Subcutaneous abdominal adipose tissue (tissue), 5 donors: ENCODE results near the gene RNF32.
A peak's percentile ranks its signal among the peaks of the same experiment; 100 is the strongest.
"Not testable (repeated sequence)": the region's sequence is repeated elsewhere in the genome, so short reads cannot be mapped to it uniquely, and the experiment has no call there.

Experiments
- H3K27ac ChIP-seq: one replicate; pipeline ENCODE4 v1.7.0; 2013; ENCODE audit warnings: low read depth, mild to moderate bottlenecking, inconsistent platforms, low read length, moderate library complexity
- H3K27me3 ChIP-seq, 5 donors: one replicate each; pipeline ENCODE4 v1.7.0; 2013; ENCODE audit warnings: low read length in 5 of 5, inconsistent platforms in 1 of 5; ENCODE audit not compliant: control insufficient read depth in 5 of 5, insufficient read depth in 4 of 5
- H3K36me3 ChIP-seq, 5 donors: one replicate each; pipeline ENCODE4 v1.7.0; 2013; ENCODE audit warnings: low read length in 5 of 5; ENCODE audit not compliant: control insufficient read depth in 5 of 5, insufficient read depth in 5 of 5
- H3K4me1 ChIP-seq, 5 donors: one replicate each; pipeline ENCODE4 v1.7.0; 2013; ENCODE audit warnings: low read length in 5 of 5, mild to moderate bottlenecking in 3 of 5, moderate library complexity in 1 of 5; ENCODE audit not compliant: control insufficient read depth in 5 of 5, insufficient read depth in 5 of 5
- H3K4me3 ChIP-seq, 5 donors: one replicate each; pipeline ENCODE4 v1.7.0; 2013; ENCODE audit warnings: low read length in 5 of 5, low read depth in 1 of 5
- H3K9ac ChIP-seq, 5 donors: one replicate each; pipeline ENCODE4 v1.7.0; 2013; ENCODE audit warnings: low read length in 5 of 5, mild to moderate bottlenecking in 4 of 5, moderate library complexity in 3 of 5
- H3K9me3 ChIP-seq, 5 donors: one replicate each; pipeline ENCODE4 v1.7.0; 2013; ENCODE audit warnings: low read length in 5 of 5; ENCODE audit not compliant: control insufficient read depth in 5 of 5
- donor health status: healthy.
- donor health status: healthy.
- donor health status: healthy.
- donor health status: healthy.
- donor health status: healthy.

The RNF32 gene

GRCh38 chr7:156614434-156615264 lies 25.9 kb upstream of the RNF32 start:
- no peaks in the 10 kb centered on the region for H3K36me3 ChIP-seq
- peaks cover 0 to 3% (median 0%) of the 10 kb centered on the region in 5 donors for H3K9me3 ChIP-seq
- no peak overlapping the region for H3K27ac ChIP-seq
- H3K4me3 ChIP-seq, result no peak overlapping the region
- peaks cover 0 to 14% (median 5%) of the 10 kb centered on the region in 5 donors for H3K27me3 ChIP-seq
- no peak overlapping the region for H3K9ac ChIP-seq
- H3K4me1 ChIP-seq, result peaks cover 0 to 9% (median 3%) of the 10 kb centered on the region in 5 donors

GRCh38 chr7:156616269-156617202 lies 24.0 kb upstream of the RNF32 start:
- Histone ChIP-seq H3K9ac (peak overlapping the region in 1 of 5 donors; percentile 38), H3K9me3 (peaks cover 0 to 6% (median 0%) of the 10 kb centered on the region in 5 donors), H3K4me3 (peak overlapping the region; percentile 25 to 62 (median 57)), H3K36me3 (no peaks in the 10 kb centered on the region), H3K27ac (no peak overlapping the region), H3K27me3 (peaks cover 0 to 11% (median 5%) of the 10 kb centered on the region in 5 donors), H3K4me1 (peaks cover 0 to 9% (median 3%) of the 10 kb centered on the region in 5 donors)

GRCh38 chr7:156617215-156617614 lies 23.4 kb upstream of the RNF32 start:
- H3K4me3 ChIP-seq, result peak overlapping the region; percentile 20 to 54 (median 35)
- peaks cover 0 to 6% (median 0%) of the 10 kb centered on the region in 5 donors for H3K9me3 ChIP-seq
- peaks cover 0 to 9% (median 3%) of the 10 kb centered on the region in 5 donors for H3K4me1 ChIP-seq
- no peak overlapping the region for H3K27ac ChIP-seq
- H3K36me3 ChIP-seq, result no peaks in the 10 kb centered on the region
- peaks cover 0 to 11% (median 5%) of the 10 kb centered on the region in 5 donors for H3K27me3 ChIP-seq
- H3K9ac ChIP-seq, result no peak overlapping the region

GRCh38 chr7:156618078-156618779 lies 22.3 kb upstream of the RNF32 start:
- Histone ChIP-seq H3K9ac (no peak overlapping the region), H3K36me3 (no peaks in the 10 kb centered on the region), H3K9me3 (peaks cover 0 to 4% (median 0%) of the 10 kb centered on the region in 5 donors), H3K27me3 (peaks cover 0 to 11% (median 3%) of the 10 kb centered on the region in 5 donors), H3K27ac (no peak overlapping the region), H3K4me1 (peaks cover 0 to 9% (median 3%) of the 10 kb centered on the region in 5 donors), H3K4me3 (no peak overlapping the region)

GRCh38 chr7:156618780-156619367 lies 21.7 kb upstream of the RNF32 start:
- H3K4me3 ChIP-seq, result no peak overlapping the region
- H3K27ac ChIP-seq, result no peak overlapping the region
- H3K36me3 ChIP-seq, result no peaks in the 10 kb centered on the region
- H3K9me3 ChIP-seq, result peaks cover 0 to 4% (median 0%) of the 10 kb centered on the region in 5 donors
- H3K9ac ChIP-seq, result no peak overlapping the region
- H3K4me1 ChIP-seq, result peaks cover 0 to 9% (median 3%) of the 10 kb centered on the region in 5 donors
- peaks cover 0 to 11% (median 3%) of the 10 kb centered on the region in 5 donors for H3K27me3 ChIP-seq

- not testable (repeated sequence) for H3K36me3 ChIP-seq, H3K9ac ChIP-seq, H3K9me3 ChIP-seq, H3K27ac ChIP-seq, H3K4me3 ChIP-seq, H3K4me1 ChIP-seq
- H3K27me3 ChIP-seq, result peaks cover 0 to 11% (median 3%) of the 10 kb centered on the region in 5 donors
These were observed 20.9 kb upstream of the RNF32 start for GRCh38 chr7:156619488-156620290.

GRCh38 chr7:156620291-156620675 lies 20.3 kb upstream of the RNF32 start:
- no peak overlapping the region for H3K4me3 ChIP-seq
- H3K9me3 ChIP-seq, result peaks cover 0 to 4% (median 0%) of the 10 kb centered on the region in 5 donors
- peaks cover 0 to 9% (median 3%) of the 10 kb centered on the region in 5 donors for H3K4me1 ChIP-seq
- H3K36me3 ChIP-seq, result no peaks in the 10 kb centered on the region
- H3K27ac ChIP-seq, result no peak overlapping the region
- peaks cover 0 to 11% (median 3%) of the 10 kb centered on the region in 5 donors for H3K27me3 ChIP-seq
- no peak overlapping the region for H3K9ac ChIP-seq

GRCh38 chr7:156621652-156622051 lies 18.9 kb upstream of the RNF32 start:
- peaks cover 0 to 12% (median 0%) of the 10 kb centered on the region in 5 donors for H3K4me1 ChIP-seq
- peaks cover 0 to 8% (median 0%) of the 10 kb centered on the region in 5 donors for H3K27me3 ChIP-seq
- H3K9me3 ChIP-seq, result peaks cover 0 to 4% (median 0%) of the 10 kb centered on the region in 5 donors
- no peak overlapping the region for H3K27ac ChIP-seq
- no peak overlapping the region for H3K4me3 ChIP-seq
- no peaks in the 10 kb centered on the region for H3K36me3 ChIP-seq
- H3K9ac ChIP-seq, result no peak overlapping the region
